CD4-positive, alpha-beta T cell treated with Interleukin-6 at 100 ng/mL for 8 hours (primary cell): ENCODE data around the gene TMEM125.
A peak's percentile ranks its signal among the peaks of the same experiment; 100 is the strongest.

ENCODE experiments used
- DNase-seq: peaks from one replicate; pipeline ENCODE4 v3.0.0-alpha.2; 2020; ENCODE audit warnings: mixed read lengths, low spot score

Gene TMEM125

DNA sequence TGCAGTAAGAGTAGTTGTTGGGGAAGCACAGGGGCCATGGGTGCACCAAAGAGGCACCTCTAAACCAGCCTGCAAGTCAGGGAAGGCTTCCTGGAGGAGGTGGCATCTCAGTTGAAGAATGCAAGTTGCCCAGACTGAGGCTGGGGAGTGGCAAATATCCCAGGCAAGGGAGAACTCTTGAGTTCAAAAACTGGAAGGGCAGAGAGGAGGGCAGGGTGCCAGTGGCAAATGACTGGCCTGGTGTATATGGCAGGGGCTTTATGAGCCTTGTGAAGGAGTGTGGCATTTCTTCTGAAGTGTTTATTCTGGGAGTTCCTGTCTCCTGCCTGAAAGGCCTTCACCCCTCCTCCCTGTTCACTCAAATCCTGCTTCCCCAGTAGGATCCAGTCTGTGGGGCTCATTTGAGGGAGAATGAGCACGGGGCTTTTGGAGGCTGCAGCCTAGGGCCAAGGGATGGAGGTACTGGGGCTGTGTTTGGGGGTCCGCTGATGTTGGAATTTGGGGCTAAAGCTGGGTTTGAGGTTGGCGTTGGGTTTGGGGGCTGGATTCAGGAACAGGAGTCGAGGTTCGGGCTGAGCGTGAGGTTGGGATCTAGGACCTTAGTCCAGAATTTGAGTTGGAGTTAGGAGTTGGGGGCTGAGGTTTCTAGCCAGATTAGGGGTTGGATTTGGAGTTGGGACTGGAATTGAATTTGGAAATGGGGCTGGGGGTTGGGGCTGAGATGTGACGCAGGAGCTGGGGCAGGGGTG lies at the start of gene TMEM125:
TMEM125 (plus strand) TSS at position 357 of the 749 bp plus-strand sequence. CDS start 2,740 bp downstream, outside the sequence.
- DNase-seq: no peak

DNA sequence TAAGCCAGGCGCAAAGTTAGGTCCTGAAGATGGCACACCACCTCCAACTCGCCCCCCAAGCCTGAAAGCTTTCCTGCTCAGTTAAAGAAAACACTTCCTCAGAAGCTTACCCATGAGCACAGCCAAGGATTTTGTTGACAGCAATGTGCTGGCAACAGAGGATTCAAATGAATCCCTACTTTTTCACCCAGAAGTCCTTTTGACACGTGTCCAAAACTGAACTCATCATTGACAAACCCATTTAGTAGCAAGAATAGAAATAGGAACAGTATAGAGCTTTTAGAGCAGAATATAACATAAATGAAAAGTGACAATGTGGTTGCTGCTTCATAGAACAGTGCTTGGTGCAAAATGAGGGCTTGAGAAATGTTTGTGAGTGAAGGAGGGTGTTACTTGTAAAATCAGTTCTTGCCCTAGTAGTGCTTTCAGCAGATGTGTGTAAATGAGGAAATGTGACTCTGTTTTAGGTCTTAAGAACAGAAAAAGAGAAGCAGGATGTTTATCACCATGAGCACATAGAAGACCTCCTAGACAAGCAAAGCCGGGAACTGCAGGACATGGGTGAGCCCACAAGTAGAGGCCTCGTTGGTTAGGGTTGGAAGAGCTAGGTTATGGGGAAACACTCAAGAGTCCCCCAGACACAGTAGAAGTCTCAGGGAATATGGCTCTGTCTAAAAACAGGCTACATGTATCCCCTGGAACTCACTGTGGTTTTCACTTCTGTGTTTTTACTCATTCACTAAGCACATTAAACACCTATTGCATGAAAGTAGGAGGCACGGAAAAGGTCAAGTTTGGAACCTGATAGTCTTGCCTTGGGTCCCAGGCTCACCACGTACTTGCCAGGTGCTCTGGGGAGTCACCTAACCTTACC lies 48.6 kb upstream of the TMEM125 start:
- DNase-seq: no peak

DNA sequence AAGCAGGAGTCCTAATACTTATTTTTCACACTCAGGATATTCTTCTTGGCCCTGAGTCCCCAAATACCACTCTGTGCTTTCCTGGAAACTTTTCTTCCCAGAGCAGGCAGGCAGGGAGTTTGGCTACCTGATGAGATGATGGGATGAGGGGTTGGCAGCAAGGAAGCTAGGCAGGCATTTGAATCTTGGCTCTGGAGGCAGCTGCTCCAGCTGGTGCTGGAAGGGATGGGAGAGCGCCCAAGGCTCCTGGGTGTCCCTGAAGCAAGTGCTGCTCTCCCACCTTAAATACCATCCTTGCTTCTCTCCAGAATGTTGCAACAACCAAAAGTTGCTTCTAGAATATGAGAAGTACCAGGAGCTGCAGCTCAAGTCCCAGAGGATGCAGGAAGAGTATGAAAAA lies 48.0 kb upstream of the TMEM125 start:
- DNase-seq: no peak

DNA sequence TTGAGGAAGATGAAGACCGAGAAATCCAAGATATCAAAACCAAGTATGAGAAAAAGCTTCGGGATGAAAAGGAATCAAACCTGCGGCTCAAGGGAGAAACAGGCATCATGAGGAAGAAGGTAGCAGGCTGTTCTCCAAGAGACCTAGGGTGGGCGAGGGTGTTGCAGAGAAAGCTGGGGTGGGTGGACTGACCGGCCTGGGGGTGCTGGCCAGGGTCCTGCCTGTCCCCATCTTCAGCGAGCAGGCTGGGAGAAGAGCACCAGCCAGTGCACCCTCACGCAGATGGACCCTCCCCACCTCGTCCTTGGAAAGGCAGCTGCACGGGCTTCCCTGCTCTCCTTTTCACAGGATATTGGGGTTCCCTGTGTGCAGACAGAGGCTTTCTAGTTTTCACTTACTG lies 46.9 kb upstream of the TMEM125 start:
- no peak for DNase-seq

DNA sequence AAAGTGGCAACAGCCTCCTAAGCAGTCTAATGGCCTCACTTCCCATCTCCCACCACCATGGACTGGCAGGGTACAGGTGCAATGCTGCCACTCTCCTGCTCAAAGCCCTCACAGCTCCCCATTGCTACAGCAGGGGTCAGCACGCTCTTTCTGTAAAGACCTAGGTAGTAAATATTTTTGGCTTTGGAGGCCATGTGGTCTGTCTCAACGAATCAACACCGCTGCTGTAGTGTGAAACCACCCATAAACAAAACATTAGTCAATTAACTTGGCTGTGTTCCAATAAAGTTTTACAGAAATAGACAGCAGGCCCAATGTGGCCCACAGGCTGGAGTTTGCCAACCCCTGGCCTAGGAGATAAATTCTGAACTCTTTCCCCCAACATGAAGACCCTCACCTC lies 44.6 kb upstream of the TMEM125 start:
- DNase-seq: no peak

DNA sequence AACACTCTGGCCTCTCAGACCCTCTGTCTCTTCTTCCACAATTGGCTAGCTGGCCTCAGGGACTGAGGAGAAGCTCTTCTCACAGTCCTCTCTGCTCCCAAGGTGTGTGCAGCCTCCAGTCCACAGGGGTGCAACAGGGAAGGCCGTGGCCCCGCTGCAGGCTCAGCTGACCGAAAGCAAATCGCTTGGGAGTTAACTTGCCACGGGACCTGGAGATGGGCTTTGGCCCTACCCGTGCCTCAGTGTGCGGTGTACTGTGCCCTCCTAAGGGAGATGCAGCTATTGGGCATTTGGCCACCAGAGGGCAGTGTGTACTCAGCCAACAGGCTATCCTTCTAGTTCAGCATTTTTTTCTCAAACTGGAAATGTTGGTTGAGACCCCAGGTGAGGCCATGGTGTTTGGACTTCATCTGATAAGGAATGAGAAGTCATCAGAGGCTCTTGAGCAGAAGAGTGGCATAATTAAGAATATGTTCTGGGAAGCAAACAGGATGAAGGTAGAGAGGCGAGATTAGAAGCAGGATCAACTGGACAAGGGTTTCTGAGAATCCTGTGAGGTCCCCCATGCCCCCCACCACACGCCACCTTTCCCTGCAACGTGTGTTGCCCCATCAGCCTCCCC lies 42.5 kb upstream of the TMEM125 start:
- peak; percentile 77 for DNase-seq

DNA sequence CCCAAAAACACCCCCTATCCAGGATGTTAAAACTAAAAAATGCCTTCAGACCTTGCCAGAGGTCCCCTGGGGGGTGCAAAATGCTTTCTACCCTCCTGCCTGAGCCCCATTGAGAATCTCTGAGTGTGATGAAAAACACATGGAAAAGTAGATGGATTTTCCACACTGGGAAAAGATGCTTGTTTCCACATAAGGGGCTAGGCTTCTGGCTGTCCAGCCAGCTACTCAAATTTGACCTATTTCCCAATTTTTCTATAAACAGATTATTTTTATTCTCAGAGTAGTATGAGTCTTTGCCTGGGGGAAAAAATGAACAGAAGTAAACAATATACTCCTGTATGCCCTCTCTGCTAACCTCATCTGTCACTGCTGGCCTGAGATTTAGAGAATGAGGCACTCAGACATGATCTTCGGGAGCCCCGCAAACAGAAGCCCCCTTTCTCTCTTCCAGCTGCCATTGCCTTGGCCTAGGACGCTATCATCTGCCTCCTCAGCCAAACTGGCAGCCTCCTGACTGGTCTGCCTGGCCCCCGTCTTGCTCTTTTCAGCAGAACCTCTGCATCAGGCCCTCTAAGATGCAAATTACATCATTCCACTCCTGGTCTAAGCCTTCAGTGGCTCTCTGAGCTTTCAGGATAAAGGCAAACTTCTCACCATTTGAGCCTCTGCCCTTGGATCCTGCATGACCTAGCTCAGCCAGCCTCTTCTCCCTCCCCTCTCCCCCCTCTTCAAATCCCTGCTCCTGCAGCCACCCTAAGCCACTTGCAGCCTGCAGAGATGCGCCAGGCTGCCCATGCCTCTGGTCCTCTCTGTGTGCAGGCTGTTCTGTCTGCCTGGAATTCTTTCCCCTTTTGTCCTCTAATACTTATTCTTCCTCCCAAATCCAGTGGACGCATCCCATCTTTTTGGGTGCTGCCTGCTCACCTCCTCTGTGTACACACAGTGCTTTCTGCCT lies 39.7 kb upstream of the TMEM125 start:
- DNase-seq: no peak

DNA sequence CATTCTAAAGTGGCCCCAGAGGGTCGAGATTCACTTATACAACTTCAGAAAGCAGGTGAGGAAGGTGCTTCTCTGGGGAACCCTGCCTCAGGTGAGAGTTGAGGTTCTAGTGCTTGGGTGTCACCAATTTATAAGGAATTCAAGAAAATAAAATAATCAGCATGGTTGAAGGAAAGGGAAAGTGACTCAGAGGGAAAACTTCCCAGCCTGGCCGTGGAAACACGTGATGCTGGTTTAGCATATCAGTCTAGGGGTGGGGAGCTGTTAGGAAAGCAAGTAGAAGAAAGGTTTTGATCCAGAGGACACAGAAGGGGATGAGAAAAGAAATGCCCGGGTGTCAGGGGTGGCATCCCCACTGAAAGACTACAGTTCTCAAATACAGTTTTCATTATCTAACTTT lies 37.7 kb upstream of the TMEM125 start:
- no peak for DNase-seq

DNA sequence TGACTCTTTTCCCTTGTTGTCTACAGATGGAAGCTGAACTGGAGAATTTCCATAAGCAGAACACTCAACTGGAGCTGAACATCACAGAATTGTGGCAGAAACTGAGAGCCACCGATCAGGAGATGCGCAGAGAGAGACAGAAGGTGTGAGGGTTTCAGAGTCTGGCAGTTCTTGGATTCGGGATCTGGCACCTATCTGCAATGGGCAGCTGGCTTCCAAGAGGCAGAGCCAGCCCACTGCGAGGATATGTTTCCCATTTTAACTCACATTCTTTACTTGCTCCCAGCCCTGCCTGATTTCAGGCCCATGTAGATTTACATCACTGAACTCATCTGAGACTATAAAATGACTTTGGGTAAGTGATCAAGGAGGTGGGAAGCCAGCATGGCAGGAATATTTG lies 37.3 kb upstream of the TMEM125 start:
- DNase-seq: no peak

DNA sequence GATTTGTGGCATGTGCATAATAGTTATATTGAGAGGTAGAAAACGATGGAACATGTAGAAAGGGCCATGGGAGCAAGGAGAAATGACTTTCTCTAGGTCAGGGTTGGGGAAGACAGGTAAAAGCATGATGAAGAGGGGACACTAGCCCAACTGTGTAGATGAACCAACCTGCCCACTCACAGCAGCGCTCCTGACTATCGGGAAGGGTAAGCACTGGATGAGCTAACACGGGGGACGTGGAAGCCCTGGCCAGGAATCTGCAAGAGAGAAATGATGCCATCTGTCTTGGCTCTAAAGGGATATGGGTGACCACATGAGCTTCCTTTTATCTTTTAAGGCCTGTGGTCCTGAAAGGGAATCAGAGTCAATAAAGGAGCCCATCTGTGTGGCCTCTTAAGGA lies 36.2 kb upstream of the TMEM125 start:
- no peak for DNase-seq

DNA sequence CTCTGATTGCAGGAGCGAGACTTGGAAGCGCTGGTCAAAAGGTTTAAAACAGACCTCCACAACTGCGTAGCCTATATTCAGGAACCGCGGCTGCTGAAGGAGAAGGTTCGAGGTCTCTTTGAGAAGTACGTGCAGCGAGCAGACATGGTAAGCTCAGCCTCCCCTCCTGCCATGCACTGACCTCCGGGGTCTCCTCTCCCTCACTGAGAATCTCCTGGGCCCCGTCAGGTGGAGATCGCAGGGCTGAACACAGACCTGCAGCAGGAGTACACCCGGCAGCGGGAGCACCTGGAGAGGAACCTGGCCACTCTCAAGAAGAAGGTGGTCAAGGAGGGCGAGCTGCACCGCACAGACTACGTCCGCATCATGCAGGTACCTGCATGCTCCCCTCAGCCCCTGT lies 35.5 kb upstream of the TMEM125 start:
- DNase-seq: no peak

DNA sequence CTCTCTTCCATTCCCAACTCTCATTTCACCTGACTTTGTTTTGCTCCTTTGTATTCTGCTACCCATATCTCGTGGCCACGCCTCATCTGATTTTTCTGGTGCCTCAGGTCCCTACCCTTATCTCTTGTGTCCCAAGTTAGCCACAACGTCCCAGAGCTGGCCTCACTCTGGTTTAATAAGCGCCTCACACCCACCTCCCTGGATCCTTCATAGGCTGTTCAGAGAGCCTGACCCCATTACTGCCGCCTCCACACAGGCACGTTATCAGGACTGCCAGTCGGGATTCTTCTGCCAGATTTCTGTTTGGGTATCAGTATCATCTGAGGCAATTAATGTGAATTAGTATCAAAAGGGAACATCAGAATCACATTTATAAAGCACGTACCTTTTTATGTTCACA lies 34.7 kb upstream of the TMEM125 start:
- no peak for DNase-seq

DNA sequence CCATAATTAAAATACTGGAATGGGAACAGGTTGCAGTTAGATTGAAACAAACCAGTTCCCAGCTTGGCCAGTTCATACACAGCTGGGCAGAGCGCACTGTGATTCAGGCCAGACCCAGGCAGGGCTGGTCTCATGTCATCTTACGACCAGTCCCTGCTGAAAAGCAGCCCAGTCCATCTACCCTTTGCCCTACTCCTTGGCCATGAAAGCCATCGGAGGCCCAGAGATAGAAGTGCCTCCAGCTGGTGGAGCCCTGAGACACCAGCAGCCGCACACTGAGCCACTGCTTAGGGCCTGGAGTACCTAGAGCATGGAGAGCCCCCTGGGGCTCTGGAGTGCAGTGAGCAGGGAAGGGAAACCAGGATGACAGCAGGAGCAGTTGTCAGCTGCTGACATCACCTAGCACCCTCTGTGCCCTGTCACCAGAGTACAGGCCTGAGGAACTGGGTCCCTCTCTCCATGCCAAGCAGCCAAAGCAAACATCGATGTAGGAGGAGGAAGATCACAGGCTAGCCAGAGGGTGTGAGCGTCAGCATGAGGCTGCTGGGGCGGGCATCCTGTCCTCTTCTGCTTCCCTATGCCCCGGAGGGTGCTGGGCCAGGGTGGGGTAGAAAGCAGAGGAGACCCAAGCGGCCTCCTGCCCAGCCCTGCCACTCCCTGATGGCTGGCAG lies 34.2 kb upstream of the TMEM125 start:
- DNase-seq: no peak

DNA sequence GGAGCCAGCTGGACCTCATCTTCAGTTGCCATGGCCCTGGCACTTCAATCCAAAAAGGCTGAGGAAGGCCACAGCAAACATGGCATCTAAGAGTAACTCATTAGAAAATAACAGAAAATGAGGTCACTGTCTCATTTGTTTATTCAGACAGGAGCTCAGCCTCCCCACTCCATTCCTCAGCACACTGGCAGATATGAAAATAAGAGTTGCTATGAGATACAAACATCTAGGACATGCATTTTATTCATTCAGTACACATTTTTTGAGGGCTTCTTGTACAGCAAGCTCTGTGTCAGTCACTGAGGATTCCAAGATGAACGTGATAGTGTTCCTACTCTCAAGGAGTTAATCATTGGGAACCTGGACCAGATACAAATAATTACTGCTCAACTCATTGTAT lies 32.7 kb upstream of the TMEM125 start:
- DNase-seq: no peak

DNA sequence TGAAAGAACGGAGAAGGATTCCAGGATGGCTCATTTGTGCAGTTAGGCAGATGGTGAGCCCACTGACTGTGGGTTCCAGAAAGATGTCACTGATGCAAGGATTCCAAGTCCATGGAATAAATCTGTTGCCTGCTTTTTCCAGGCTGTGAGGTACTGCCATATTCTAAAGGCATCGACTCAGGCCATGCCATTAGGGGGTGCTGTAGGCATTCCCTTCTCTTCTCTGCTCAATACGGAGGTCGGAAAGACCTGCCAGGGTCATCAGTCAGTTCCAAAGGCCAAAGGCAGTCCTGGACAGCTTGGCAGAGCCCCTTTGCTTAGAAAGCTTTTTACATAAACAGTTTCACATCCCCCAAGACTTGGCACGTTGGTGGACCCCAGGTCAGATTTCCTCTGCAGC lies 31.7 kb upstream of the TMEM125 start:
- DNase-seq: peak; percentile 24

DNA sequence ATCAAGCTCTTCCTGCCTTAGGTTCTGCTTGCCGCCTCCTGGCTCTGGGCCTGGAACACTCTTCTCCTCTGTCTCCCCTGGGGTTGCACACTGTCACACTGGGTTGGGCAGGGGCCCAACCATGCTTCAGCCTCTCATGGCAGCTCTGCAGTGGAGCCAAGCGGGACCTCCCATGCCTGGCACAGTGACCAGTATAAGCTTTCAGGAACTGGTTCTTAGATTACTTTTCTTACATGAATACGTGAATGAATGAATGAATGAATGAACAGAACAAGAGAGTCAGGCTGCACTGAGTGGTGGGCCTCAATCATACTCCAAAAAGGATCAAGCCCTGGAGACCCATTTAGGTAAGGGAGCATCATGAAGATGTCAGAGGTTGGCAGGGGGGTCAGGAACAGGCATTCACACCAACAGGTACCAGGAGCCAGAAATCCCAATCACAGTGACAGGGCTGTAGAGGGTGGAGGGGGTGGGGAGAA lies 30.8 kb upstream of the TMEM125 start:
- no peak for DNase-seq

DNA sequence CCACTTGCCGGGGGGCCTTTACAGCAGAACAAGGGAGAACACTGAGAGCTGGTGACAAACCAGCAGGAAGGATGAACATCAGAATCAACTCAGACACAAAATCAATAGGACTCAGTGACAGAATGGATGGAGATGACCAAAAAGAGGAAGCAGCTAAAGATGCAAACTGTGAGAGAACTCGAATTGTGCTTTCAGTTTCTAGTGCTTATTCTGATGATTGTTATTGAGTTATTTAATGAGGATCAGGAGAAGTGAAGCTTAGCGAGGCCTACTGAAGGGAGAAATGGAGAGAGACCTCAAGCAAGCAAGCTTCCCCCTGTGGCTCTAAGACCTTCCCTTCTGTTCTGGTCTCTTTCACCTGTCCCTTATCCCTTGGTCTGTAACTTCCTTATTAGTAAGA lies 30.3 kb upstream of the TMEM125 start:
- no peak for DNase-seq

DNA sequence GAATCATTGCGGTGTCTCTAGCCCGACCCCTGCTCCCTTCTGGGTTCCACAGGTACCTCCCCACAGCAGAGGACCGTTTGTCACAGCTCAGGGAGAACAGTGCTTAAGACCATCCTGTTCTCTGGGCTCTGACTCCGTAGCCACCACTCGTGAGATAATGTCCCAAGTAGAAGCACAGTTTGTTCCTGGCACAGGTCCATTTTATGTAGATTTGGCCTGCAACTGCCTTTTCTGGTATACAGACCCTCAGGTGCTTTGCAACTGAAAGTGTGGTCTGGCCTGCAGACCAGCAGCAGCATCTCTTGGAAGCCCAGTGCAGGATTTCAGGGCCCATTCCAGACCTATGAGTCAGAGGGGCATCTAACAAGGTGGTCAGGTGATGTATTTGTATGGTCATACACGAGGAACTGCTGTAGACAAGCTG lies 28.4 kb upstream of the TMEM125 start:
- DNase-seq: no peak

DNA sequence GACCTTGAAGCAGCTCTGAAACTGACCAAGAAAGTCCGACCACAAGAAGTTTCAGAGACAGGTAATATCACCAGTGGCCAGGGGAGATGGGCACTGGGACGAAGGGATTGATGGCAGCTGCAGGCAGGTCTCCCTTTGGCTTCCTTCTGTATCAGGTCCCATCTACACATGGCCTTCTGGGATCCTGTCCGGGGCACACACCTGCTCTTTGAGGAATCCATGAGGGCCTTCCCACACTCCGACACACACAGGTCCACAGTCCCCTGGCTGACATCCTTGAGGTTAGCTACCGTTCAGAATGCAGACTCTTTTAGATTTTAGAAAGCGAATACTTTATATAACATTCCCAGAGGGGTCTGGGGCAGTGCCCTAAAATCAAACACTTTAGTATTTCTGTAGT lies 26.5 kb upstream of the TMEM125 start:
- no peak for DNase-seq

DNA sequence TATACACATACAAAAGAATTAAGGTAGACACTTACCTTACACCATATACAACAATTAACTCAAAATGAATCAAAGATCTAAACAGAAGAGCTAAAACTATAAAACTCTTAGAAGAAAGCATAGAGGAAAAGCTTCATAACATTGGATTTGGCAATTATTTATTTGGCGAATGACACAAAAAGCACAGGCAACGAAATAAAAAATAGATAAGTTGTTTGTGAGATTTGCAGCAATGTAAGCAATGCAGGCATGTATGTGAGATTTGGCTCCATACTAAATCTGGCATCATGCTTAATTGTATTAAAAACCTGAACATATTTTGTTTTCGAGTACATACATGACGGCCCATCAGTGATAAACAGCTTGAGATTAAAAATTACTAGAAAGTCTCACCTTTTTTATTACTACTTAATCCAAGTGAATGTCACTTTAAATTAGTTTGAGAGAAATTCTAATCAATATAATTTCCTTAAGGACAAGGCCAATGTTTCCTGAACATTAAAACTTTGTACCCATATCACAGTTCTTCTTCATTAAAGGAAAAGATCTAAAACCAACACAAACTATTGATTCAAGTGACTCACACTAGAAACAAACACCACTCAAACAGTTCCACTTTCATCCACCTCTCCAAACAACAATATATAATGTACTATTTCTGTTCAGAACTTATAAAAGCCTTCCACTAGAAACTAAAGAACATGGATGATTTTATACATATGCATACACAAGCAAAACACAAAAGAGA lies 23.1 kb upstream of the TMEM125 start:
- DNase-seq: no peak
